Measurements from ENCODE around the gene CSNK1G1. TPM values are rescaled to one million over a fixed set of nuclear protein-coding genes. Genes with fewer than 3 reads are reported as not detected.

The CSNK1G1 gene
- total RNA-seq, 4 donors from 2014 or later: 19.1 to 50.0 (median 21.3) TPM

DNA sequence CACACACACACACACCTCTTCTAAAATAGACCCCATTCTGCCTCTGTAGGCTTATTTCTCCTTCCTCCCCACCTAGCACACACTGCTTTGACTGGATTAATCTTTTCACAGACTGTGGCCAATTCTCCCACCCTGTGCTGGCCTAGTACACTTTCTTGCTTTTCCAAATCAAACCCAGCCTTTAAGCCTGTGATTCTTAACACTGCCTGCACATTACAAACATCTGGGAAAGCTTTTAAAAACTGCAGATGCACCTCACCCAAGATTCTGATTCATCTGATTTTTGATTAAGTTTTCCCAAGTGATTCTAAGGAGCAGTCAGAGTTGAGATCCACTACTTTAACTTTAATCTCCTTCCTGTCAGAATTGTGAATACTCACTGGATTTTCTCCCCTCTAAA lies 12.8 kb downstream of the CSNK1G1 start:
- Histone ChIP-seq H3K9me3 (no peaks in the 10 kb centered on the region), H3K4me1 (peaks cover 0 to 24% of the 10 kb centered on the region in 2 donors), H3K27me3 (no peaks in the 10 kb centered on the region), H3K36me3 (no peaks in the 10 kb centered on the region), H3K27ac (no peak overlapping the region), H3K4me3 (replicated peaks in 1 of 3) (no peak overlapping the region)
- no peak for TF ChIP-seq POLR2A (IDR thresholded peaks at IDR 0.05)
- TF ChIP-seq, protein P1, sequence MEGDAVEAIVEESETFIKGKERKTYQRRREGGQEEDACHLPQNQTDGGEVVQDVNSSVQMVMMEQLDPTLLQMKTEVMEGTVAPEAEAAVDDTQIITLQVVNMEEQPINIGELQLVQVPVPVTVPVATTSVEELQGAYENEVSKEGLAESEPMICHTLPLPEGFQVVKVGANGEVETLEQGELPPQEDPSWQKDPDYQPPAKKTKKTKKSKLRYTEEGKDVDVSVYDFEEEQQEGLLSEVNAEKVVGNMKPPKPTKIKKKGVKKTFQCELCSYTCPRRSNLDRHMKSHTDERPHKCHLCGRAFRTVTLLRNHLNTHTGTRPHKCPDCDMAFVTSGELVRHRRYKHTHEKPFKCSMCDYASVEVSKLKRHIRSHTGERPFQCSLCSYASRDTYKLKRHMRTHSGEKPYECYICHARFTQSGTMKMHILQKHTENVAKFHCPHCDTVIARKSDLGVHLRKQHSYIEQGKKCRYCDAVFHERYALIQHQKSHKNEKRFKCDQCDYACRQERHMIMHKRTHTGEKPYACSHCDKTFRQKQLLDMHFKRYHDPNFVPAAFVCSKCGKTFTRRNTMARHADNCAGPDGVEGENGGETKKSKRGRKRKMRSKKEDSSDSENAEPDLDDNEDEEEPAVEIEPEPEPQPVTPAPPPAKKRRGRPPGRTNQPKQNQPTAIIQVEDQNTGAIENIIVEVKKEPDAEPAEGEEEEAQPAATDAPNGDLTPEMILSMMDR (IDR thresholded peaks at IDR 0.05): no peak
- DNase-seq: no peak
- intact Hi-C loops (cut with DNase I): no loop called here

- TF ChIP-seq POLR2A (IDR thresholded peaks at IDR 0.05): no peak
- Histone ChIP-seq H3K27me3 (no peaks in the 10 kb centered on the region), H3K9me3 (no peaks in the 10 kb centered on the region), H3K4me1 (peaks cover 0 to 24% of the 10 kb centered on the region in 2 donors), H3K36me3 (no peaks in the 10 kb centered on the region), H3K4me3 (replicated peaks in 1 of 3) (no peak overlapping the region), H3K27ac (no peak overlapping the region)
- 58 to 61% methylated on average over 4 of the region's 4 CpGs for WGBS, 2 donors
- peak in 1 of 2 donors; percentile 9 for DNase-seq
- intact Hi-C loops (cut with DNase I): no loop called here
Measured at GRCh38 chr15:64341961-64342360, 14.0 kb downstream of the CSNK1G1 start.

GRCh38 chr15:64340355-64340754 lies 15.6 kb downstream of the CSNK1G1 start:
- Histone ChIP-seq H3K9me3 (no peaks in the 10 kb centered on the region), H3K4me3 (replicated peaks in 1 of 3) (no peak overlapping the region), H3K4me1 (peaks cover 0 to 24% of the 10 kb centered on the region in 2 donors), H3K36me3 (no peaks in the 10 kb centered on the region), H3K27ac (no peak overlapping the region), H3K27me3 (no peaks in the 10 kb centered on the region)
- WGBS, 2 donors: 100% methylated on average over 1 of the region's 1 CpG
- DNase-seq: no peak
- intact Hi-C loops (cut with DNase I): no loop called here
- no peak for TF ChIP-seq POLR2A (IDR thresholded peaks at IDR 0.05)
- TF ChIP-seq, protein P1 (IDR thresholded peaks at IDR 0.05): no peak

DNA sequence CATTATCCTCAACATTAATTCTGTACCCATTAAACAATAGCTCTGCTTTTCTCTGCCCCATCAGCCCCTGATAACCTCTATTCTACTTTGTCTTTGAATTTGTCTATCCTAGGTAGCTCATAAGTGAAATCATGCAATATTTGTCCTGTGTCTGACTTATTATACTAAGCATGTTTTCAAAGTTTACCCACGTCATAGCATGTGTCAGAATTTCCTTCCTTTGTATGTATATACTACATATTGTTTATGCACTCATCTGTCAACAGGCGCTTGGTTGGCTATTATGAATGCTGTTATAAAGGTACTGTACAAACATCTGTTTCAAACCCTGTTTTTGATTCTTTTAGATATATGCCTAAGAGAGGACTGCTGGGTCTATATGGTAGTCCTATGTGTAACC lies 18.2 kb downstream of the CSNK1G1 start:
- WGBS, 2 donors: 95% methylated on average over 2 of the region's 2 CpGs
- Histone ChIP-seq H3K4me1 (peaks cover 0 to 8% of the 10 kb centered on the region in 2 donors), H3K9me3 (no peaks in the 10 kb centered on the region), H3K4me3 (replicated peaks in 1 of 3) (no peak overlapping the region), H3K27ac (no peak overlapping the region), H3K27me3 (no peaks in the 10 kb centered on the region), H3K36me3 (no peaks in the 10 kb centered on the region)
- intact Hi-C loops (cut with DNase I): no loop called here
- TF ChIP-seq, protein P1 (IDR thresholded peaks at IDR 0.05): no peak
- TF ChIP-seq POLR2A (IDR thresholded peaks at IDR 0.05): no peak
- DNase-seq: no peak

- TF ChIP-seq, protein P1 (IDR thresholded peaks at IDR 0.05): no peak
- no peak for TF ChIP-seq POLR2A (IDR thresholded peaks at IDR 0.05)
- Histone ChIP-seq H3K27ac (no peak overlapping the region), H3K9me3 (no peaks in the 10 kb centered on the region), H3K4me1 (no peaks in the 10 kb centered on the region), H3K27me3 (no peaks in the 10 kb centered on the region), H3K36me3 (no peaks in the 10 kb centered on the region), H3K4me3 (replicated peaks in 1 of 3) (no peak overlapping the region)
- intact Hi-C loops (cut with DNase I): no loop called here
- 81 to 83% methylated on average over 9 of the region's 9 CpGs for WGBS, 2 donors
- no peak for DNase-seq
Measured at GRCh38 chr15:64333986-64334929, 21.7 kb downstream of the CSNK1G1 start.
